ENCODE results near the gene ST3GAL2.

- no peak for TF ChIP-seq CTCF (IDR thresholded peaks at IDR 0.05)
- no peak for TF ChIP-seq EP300 (IDR thresholded peaks at IDR 0.05)
These were observed 21.9 kb downstream of the ST3GAL2 start for GRCh38 chr16:70416748-70417616.

Measured in ovary (tissue), 3 donors.